Hepatocyte (in vitro differentiated cells): ENCODE data around the gene LCP1.

Experiments used
- EZH2 ChIP-seq: fragments of 200-600 bp; sonication (generic); IDR thresholded peaks from 2 replicates; pipeline ENCODE4 v1.6.1; 2016; ENCODE audit warnings: antibody characterized with exemption, mild to moderate bottlenecking, borderline replicate concordance
- EZH2phosphoT487 ChIP-seq: fragments of 200-600 bp; sonication (generic); IDR thresholded peaks from one replicate; pipeline ENCODE4 v1.6.1; 2018; ENCODE audit warnings: antibody characterized with exemption, mild to moderate bottlenecking, low read depth, moderate library complexity; ENCODE audit not compliant: unreplicated experiment, severe bottlenecking
- TF ChIP-seq, protein P1 (sequence below): fragments of 200-600 bp; sonication (generic); IDR thresholded peaks from 2 replicates; pipeline ENCODE4 v1.5.1; 2016; ENCODE audit warnings: antibody characterized with exemption, mild to moderate bottlenecking; ENCODE audit not compliant: poor library complexity

DNA sequence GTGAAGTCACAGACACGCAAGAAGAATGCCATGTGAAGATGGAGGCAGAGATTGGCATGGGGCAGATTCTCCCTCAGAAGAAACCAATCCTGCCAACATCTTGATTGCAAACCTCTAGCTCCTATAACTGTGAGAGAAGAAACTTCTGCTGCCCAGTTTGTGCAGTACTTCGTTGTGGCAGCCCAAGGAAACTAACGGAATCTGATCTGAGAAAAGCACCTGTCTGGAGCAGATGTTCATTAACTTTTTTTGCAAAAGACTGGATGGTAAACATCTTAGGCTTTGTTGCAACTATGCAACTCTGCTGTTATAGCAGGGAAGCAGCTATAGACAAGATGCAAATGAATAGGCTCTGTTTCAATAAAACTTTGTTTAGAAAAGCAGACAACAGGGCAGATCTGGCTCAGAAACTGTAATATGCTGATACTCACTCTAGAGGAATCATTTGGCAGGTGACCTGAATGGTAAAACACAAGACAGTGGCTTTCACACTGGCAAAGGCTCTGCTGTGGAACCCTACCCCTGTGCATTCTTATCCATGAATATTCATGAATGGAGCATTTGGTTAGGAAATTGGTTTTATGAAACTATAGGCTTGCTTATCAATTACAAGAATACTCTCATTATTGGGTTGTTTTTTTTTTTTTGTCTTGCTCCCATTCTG lies 51.9 kb downstream of the LCP1 start:
- TF ChIP-seq, protein P1, sequence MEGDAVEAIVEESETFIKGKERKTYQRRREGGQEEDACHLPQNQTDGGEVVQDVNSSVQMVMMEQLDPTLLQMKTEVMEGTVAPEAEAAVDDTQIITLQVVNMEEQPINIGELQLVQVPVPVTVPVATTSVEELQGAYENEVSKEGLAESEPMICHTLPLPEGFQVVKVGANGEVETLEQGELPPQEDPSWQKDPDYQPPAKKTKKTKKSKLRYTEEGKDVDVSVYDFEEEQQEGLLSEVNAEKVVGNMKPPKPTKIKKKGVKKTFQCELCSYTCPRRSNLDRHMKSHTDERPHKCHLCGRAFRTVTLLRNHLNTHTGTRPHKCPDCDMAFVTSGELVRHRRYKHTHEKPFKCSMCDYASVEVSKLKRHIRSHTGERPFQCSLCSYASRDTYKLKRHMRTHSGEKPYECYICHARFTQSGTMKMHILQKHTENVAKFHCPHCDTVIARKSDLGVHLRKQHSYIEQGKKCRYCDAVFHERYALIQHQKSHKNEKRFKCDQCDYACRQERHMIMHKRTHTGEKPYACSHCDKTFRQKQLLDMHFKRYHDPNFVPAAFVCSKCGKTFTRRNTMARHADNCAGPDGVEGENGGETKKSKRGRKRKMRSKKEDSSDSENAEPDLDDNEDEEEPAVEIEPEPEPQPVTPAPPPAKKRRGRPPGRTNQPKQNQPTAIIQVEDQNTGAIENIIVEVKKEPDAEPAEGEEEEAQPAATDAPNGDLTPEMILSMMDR = no peak
- TF ChIP-seq EZH2phosphoT487 = no peak
- TF ChIP-seq EZH2 = no peak
